ENCODE data around the gene KLF8. TPM values are rescaled to one million over a fixed set of nuclear protein-coding genes. Genes with fewer than 3 reads are reported as not detected.
A peak's percentile ranks its signal among the peaks of the same experiment; 100 is the strongest.

Gene KLF8
- total RNA-seq, 4 donors from 2014 or later: 10.1 to 15.5 (median 14.8) TPM

GRCh38 chrX:56221101-56221500 is 11.1 kb upstream of the KLF8 start:
- TF ChIP-seq POLR2AphosphoS5 (IDR thresholded peaks at IDR 0.05): no peak
- TF ChIP-seq CTCF (IDR thresholded peaks at IDR 0.05): no peak
- no peak for TF ChIP-seq EP300 (IDR thresholded peaks at IDR 0.05)
- no peak for TF ChIP-seq POLR2A (IDR thresholded peaks at IDR 0.05; ENCODE audit: low read depth)
- no peak overlapping the region for H3K4me3 ChIP-seq
- no peaks in the 10 kb centered on the region for H3K36me3 ChIP-seq
- H3K4me1 ChIP-seq: no peaks in the 10 kb centered on the region
- H3K27ac ChIP-seq (replicated peaks in 1 of 4): no peak overlapping the region
- DNase-seq (ENCODE audit: extremely low spot score): no peak
- H3K27me3 ChIP-seq: no peaks in the 10 kb centered on the region
- H3K9me3 ChIP-seq: no peaks in the 10 kb centered on the region
- intact Hi-C loops (cut with DNase I): no loop called here
- 73% methylated on average over 5 of the region's 5 CpGs for WGBS

GRCh38 chrX:56222473-56223000 is 9.6 kb upstream of the KLF8 start:
- intact Hi-C loops (cut with DNase I): no loop called here
- TF ChIP-seq EP300 (IDR thresholded peaks at IDR 0.05): no peak
- no peak for TF ChIP-seq POLR2A (IDR thresholded peaks at IDR 0.05; ENCODE audit: low read depth)
- no peak for TF ChIP-seq POLR2AphosphoS5 (IDR thresholded peaks at IDR 0.05)

GRCh38 chrX:56226980-56227379 is 5.2 kb upstream of the KLF8 start:
- WGBS: 68% methylated on average over 1 of the region's 1 CpG

More at GRCh38 chrX:56222473-56223000, 9.6 kb upstream of the KLF8 start:
- H3K36me3 ChIP-seq: no peaks in the 10 kb centered on the region
- no peaks in the 10 kb centered on the region for H3K4me1 ChIP-seq
- H3K4me3 ChIP-seq: no peak overlapping the region
- DNase-seq (ENCODE audit: extremely low spot score): no peak
- WGBS: 97% methylated on average over 11 of the region's 28 CpGs
- no peaks in the 10 kb centered on the region for H3K27me3 ChIP-seq
- no peaks in the 10 kb centered on the region for H3K9me3 ChIP-seq
- H3K27ac ChIP-seq (replicated peaks in 1 of 4): no peak overlapping the region

GRCh38 chrX:56228914-56229313 is 3.2 kb upstream of the KLF8 start:
- H3K27me3 ChIP-seq: no peaks in the 10 kb centered on the region
- H3K27ac ChIP-seq (replicated peaks in 1 of 4): peak overlapping the region in 1 of 4 donors; percentile 6
- no peaks in the 10 kb centered on the region for H3K9me3 ChIP-seq
- intact Hi-C loops (cut with DNase I): no loop called here
- no peak overlapping the region for H3K4me3 ChIP-seq
- TF ChIP-seq CTCF (IDR thresholded peaks at IDR 0.05): no peak
- no peak for TF ChIP-seq POLR2A (IDR thresholded peaks at IDR 0.05; ENCODE audit: low read depth)
- no peak for TF ChIP-seq POLR2AphosphoS5 (IDR thresholded peaks at IDR 0.05)
- no peak for TF ChIP-seq EP300 (IDR thresholded peaks at IDR 0.05)
- WGBS: 38% methylated on average over 2 of the region's 2 CpGs
- DNase-seq (ENCODE audit: extremely low spot score): no peak
- no peaks in the 10 kb centered on the region for H3K36me3 ChIP-seq
- peaks cover 0 to 6% (median 3%) of the 10 kb centered on the region in 4 donors for H3K4me1 ChIP-seq

More at GRCh38 chrX:56226980-56227379, 5.2 kb upstream of the KLF8 start:
- H3K27ac ChIP-seq (replicated peaks in 1 of 4): no peak overlapping the region
- no peaks in the 10 kb centered on the region for H3K27me3 ChIP-seq
- TF ChIP-seq EP300 (IDR thresholded peaks at IDR 0.05) (no peak), CTCF (IDR thresholded peaks at IDR 0.05) (no peak), POLR2AphosphoS5 (IDR thresholded peaks at IDR 0.05) (no peak), POLR2A (IDR thresholded peaks at IDR 0.05; ENCODE audit: low read depth) (no peak)
- DNase-seq (ENCODE audit: extremely low spot score): no peak
- H3K4me3 ChIP-seq: no peak overlapping the region
- no peaks in the 10 kb centered on the region for H3K36me3 ChIP-seq
- intact Hi-C loops (cut with DNase I): no loop called here
- H3K9me3 ChIP-seq: no peaks in the 10 kb centered on the region
- peaks cover 0 to 6% (median 3%) of the 10 kb centered on the region in 4 donors for H3K4me1 ChIP-seq

- intact Hi-C loops (cut with DNase I): no loop called here
- peaks cover 3 to 29% (median 18%) of the 10 kb centered on the region in 4 donors for H3K4me1 ChIP-seq
- peak overlapping the region; percentile 81 to 85 (median 82) for H3K27ac ChIP-seq (replicated peaks in 1 of 4)
- H3K36me3 ChIP-seq: no peaks in the 10 kb centered on the region
- DNase-seq (ENCODE audit: extremely low spot score): no peak
- no peaks in the 10 kb centered on the region for H3K9me3 ChIP-seq
- H3K4me3 ChIP-seq: peak overlapping the region; percentile 51 to 63 (median 60)
- WGBS: 38% methylated on average over 10 of the region's 10 CpGs
- no peak for TF ChIP-seq POLR2AphosphoS5 (IDR thresholded peaks at IDR 0.05)
- TF ChIP-seq EP300 (IDR thresholded peaks at IDR 0.05): no peak
- no peak for TF ChIP-seq CTCF (IDR thresholded peaks at IDR 0.05)
- TF ChIP-seq POLR2A (IDR thresholded peaks at IDR 0.05; ENCODE audit: low read depth): no peak
- H3K27me3 ChIP-seq: no peaks in the 10 kb centered on the region
Observed at GRCh38 chrX:56231537-56232090, 542 bp upstream of the KLF8 start.
